HUES64 (cell line): Measurements from ENCODE around the gene SKIC2.
"Not testable (repeated sequence)": the region's sequence is repeated elsewhere in the genome, so short reads cannot be mapped to it uniquely, and the experiment has no call there.

ENCODE experiments used
- H3K27ac ChIP-seq: 2 replicates; pipeline ENCODE4 v1.7.0; 2013; ENCODE audit warnings: low read depth, low read length, inconsistent platforms
- H3K27me3 ChIP-seq: 2 replicates; pipeline ENCODE4 v1.6.1; 2013; ENCODE audit warnings: mild to moderate bottlenecking, low read length; ENCODE audit not compliant: insufficient read depth
- H3K36me3 ChIP-seq: 2 replicates; pipeline ENCODE4 v1.6.1; 2013; ENCODE audit warnings: mild to moderate bottlenecking, low read length; ENCODE audit not compliant: insufficient read depth
- H3K4me1 ChIP-seq: 2 replicates; pipeline ENCODE4 v1.6.1; 2013; ENCODE audit warnings: mild to moderate bottlenecking, low read length, moderate library complexity; ENCODE audit not compliant: insufficient read depth
- H3K4me3 ChIP-seq: 2 replicates; pipeline ENCODE4 v1.5.1; 2013; ENCODE audit warnings: mild to moderate bottlenecking, low read length, moderate library complexity
- H3K9ac ChIP-seq: 2 replicates; pipeline ENCODE4 v1.6.1; 2013; ENCODE audit warnings: mild to moderate bottlenecking, low read depth, low read length
- H3K9me3 ChIP-seq: 2 replicates; pipeline ENCODE4 v1.6.1; 2013; ENCODE audit warnings: low read depth, low read length; ENCODE audit not compliant: insufficient read depth
- WGBS: fragments of 150-250, 120-280 bp; methylation state at CpG from one replicate; pipeline ENCODE4 v1.1.7; 2013; ENCODE audit warnings: missing lambda C conversion rate; 5-methylcytosine and 5-hydroxymethylcytosine counted together

The SKIC2 gene

DNA sequence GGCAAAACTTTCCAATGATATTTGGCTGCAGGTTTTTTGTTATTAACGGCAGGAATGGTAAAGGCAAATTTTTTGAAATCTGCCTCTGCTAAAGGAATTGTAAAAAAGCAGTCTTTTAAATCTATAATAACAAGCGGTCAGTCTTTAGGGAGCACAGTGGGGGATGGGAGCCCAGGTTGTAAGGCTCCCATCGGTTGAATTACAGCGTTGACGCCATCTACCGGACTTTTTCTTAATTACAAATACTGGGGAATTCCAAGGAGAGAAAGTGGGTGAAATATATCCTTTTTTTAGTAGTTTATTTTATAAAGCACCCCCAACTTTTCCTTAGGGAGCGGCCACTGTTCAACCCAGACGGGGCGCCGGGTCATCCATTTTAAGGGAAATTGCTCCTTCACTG is 30.4 kb downstream of the SKIC2 start:
- not testable (repeated sequence) for H3K36me3 ChIP-seq, H3K9ac ChIP-seq, H3K27me3 ChIP-seq, H3K27ac ChIP-seq, H3K4me3 ChIP-seq, H3K4me1 ChIP-seq, H3K9me3 ChIP-seq
- no CpG with 5 or more reads among the region's 10 CpGs for WGBS

DNA sequence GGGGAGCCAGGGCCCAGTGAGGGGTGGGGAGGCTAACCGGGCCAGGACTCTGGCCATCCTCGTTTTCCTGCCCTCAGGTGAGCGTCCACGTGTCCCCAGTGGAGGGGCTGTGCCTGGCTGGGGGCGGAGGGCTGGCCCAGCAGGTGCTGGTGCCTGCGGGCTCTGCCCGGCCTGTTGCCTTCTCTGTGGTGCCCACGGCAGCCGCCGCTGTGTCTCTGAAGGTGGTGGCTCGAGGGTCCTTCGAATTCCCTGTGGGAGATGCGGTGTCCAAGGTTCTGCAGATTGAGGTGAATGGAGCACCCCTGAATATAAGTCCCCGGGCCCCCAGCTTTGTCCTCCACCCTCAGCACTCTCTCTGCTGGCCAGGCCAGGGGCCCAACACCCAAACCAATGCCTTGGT is 35.4 kb downstream of the SKIC2 start:
- H3K9ac ChIP-seq, H3K4me3 ChIP-seq, H3K36me3 ChIP-seq, H3K27me3 ChIP-seq, H3K4me1 ChIP-seq, H3K9me3 ChIP-seq, H3K27ac ChIP-seq: not testable (repeated sequence)
- 89% methylated on average over 6 of the region's 14 CpGs for WGBS

DNA sequence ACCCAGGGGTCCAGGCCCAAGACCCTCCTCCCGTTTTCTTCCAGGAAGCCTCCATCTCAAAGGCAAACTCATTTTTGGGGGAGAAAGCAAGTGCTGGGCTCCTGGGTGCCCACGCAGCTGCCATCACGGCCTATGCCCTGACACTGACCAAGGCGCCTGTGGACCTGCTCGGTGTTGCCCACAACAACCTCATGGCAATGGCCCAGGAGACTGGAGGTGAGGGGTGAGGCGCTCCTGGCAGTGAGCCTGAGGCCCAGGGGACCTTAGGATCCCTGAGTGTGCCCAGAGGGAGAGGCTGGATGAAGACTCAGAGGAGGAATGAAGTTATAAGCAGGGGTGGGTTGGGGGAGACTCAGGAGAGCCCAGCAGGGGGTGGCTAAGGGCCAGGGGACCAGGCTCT is 37.4 kb downstream of the SKIC2 start:
- WGBS, result 97% methylated on average over 5 of the region's 6 CpGs
- not testable (repeated sequence) for H3K9ac ChIP-seq, H3K36me3 ChIP-seq, H3K4me3 ChIP-seq, H3K27ac ChIP-seq, H3K27me3 ChIP-seq, H3K9me3 ChIP-seq, H3K4me1 ChIP-seq

DNA sequence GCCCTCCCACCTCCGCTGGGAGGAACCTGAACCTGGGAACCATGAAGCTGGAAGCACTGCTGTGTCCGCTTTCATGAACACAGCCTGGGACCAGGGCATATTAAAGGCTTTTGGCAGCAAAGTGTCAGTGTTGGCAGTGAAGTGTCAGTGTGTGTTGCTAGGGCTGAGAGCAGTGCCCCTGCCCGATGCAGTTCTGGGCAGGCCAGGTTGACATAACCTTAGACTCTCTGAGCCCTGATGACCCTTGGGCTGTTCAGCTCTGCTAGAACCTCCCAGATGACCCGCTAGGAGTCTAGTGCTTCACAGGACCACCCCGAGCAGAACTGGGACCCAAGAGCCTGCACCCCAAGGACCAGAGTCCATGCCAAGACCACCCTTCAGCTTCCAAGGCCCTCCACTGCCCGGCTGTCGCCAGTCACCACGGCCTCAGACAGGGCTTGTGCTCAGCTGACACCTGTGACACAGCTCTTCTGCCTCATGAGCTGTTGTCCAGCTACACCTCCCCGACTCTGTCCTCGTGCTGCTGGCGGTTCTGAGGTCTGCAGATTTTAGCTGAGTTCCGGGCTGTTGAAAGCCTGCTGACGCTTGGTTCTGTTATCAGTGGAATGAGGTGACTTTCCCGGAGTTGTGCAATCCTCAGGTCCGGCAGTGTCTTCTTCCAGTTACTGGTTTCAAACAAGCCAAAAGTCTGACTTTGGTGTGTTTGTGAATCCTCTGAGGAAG is 43.7 kb downstream of the SKIC2 start:
- H3K9ac ChIP-seq, H3K27ac ChIP-seq, H3K4me1 ChIP-seq, H3K9me3 ChIP-seq, H3K4me3 ChIP-seq, H3K27me3 ChIP-seq, H3K36me3 ChIP-seq: not testable (repeated sequence)
- no CpG with 5 or more reads among the region's 15 CpGs for WGBS

DNA sequence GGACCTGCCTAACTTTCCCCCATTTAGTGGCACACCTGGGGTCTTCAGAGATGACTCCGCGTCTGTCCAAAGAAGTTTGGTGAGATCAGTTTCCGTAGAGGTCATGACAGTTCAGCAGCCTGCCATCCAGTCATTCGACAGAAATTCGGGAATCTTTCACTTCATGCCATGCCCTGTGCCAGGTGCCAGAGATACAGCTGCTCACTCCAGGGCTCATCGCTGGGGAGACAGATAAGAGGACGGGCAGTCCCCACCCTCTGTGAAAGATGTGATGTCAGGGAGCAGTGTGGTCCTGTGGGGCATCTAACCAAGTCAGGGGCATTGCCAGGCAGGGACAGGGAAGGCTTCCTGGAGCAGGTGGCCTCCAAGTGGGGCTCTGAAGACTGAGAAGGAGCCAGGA is 44.3 kb downstream of the SKIC2 start:
- H3K9me3 ChIP-seq, H3K27ac ChIP-seq, H3K4me3 ChIP-seq, H3K9ac ChIP-seq, H3K27me3 ChIP-seq, H3K4me1 ChIP-seq, H3K36me3 ChIP-seq: not testable (repeated sequence)
- no CpG with 5 or more reads among the region's 7 CpGs for WGBS

DNA sequence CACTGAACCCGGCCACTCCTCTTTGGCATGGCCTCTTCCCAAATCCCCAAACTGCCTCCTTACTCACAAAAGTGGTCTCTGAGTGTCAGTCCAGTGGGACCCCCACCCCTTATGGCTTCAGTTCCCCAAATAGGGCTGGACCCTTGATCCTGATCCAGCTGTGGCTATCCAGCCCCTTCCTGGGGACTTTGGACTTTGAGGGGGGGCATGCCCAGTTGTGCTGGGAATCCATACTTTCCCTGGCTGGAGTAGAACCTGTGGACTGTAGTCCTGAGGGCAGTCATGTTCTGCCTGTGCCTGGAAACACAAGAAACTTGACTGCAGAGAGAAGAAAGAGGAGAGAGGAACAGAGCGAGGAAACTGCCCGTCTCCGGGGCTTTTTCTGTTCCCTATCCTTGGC is 45.4 kb downstream of the SKIC2 start:
- not testable (repeated sequence) for H3K9ac ChIP-seq, H3K27ac ChIP-seq

DNA sequence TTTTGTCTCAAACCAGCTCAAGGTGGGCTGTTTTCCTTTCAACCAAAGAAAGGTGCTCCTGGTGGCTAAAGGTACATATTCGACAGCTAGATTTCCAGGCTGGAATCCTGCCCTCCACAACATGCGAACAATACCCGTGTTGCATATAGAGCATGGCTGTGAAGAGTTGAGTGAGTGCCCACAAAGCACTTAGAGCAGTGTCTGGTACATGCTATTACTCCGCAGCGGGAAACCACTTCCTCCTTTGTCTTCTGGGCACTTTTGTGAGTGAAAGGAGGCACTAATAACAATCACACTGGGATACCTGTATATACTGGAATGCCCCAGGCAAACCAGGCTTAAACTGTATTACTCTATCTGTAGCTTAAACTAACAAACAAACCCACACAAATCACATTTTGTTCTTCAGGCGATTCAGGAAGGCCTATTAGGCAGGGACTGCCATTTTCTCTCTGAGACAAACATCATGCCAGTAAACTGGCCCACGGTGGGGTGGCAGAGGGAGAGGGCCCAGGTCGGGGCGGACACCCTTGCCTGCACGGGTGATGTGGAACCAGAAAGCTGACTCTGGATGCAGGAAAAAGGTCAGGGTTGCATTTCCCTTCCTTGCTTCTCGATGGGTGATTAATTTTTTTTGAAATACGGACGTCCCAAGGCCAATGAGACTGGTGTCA is 46.0 kb downstream of the SKIC2 start:
- H3K36me3 ChIP-seq, H3K4me3 ChIP-seq, H3K27me3 ChIP-seq, H3K27ac ChIP-seq, H3K9me3 ChIP-seq, H3K9ac ChIP-seq, H3K4me1 ChIP-seq: not testable (repeated sequence)
- 89% methylated on average over 8 of the region's 13 CpGs for WGBS

More for the DNA sequence above, 45.4 kb downstream of the SKIC2 start:
- 93% methylated on average over 4 of the region's 4 CpGs for WGBS
- H3K4me1 ChIP-seq, H3K27me3 ChIP-seq, H3K9me3 ChIP-seq, H3K4me3 ChIP-seq, H3K36me3 ChIP-seq: not testable (repeated sequence)

DNA sequence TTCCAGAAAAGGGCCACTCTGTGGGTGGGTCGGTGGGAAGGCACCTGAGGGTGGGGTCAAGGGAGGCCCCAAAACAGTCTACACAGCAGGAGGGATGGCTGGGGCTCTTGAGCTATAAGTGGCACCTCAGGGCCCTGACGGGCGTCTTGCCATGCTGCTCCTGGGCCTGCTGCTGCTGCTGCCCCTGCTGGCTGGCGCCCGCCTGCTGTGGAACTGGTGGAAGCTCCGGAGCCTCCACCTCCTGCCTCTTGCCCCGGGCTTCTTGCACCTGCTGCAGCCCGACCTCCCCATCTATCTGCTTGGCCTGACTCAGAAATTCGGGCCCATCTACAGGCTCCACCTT is 46.5 kb downstream of the SKIC2 start:
- not testable (repeated sequence) for H3K27ac ChIP-seq, H3K9ac ChIP-seq, H3K9me3 ChIP-seq, H3K4me3 ChIP-seq, H3K36me3 ChIP-seq, H3K4me1 ChIP-seq, H3K27me3 ChIP-seq
- WGBS, result 90% methylated on average over 6 of the region's 9 CpGs

DNA sequence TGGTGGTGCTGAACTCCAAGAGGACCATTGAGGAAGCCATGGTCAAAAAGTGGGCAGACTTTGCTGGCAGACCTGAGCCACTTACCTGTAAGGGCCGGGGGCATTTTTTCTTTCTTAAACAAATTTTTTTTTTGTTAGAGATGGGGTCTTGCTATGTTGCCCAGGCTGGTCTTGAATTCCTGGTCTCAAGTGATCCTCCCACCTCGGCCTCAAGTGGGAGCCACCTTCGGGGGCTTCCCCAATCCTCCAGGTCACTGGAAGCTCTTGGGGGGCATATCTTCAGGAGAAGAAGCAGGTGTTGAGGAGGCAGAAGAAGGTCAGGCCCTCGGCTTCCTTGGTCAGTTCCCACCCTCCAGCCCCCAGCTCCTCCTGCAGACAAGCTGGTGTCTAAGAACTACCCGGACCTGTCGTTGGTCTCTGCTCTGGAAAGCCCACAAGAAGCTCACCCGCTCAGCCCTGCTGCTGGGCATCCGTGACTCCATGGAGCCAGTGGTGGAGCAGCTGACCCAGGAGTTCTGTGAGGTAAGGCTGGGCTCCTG is 47.1 kb downstream of the SKIC2 start:
- 93% methylated on average over 6 of the region's 8 CpGs for WGBS
- not testable (repeated sequence) for H3K36me3 ChIP-seq, H3K4me3 ChIP-seq, H3K9ac ChIP-seq, H3K4me1 ChIP-seq, H3K27ac ChIP-seq, H3K9me3 ChIP-seq, H3K27me3 ChIP-seq

DNA sequence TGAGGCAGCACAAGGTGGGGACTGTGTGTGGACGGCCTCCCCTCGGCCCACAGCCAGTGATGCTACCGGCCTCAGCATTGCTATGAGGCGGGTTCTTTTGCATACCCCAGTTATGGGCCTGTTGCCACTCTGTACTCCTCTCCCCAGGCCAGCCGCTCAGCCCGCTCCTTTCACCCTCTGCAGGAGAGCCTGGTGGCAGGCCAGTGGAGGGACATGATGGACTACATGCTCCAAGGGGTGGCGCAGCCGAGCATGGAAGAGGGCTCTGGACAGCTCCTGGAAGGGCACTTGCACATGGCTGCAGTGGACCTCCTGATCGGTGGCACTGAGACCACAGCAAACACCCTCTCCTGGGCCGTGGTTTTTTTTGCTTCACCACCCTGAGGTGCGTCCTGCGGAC is 48.1 kb downstream of the SKIC2 start:
- H3K4me1 ChIP-seq, H3K27ac ChIP-seq, H3K4me3 ChIP-seq, H3K9ac ChIP-seq, H3K9me3 ChIP-seq, H3K36me3 ChIP-seq, H3K27me3 ChIP-seq: not testable (repeated sequence)
- 88% methylated on average over 11 of the region's 12 CpGs for WGBS

DNA sequence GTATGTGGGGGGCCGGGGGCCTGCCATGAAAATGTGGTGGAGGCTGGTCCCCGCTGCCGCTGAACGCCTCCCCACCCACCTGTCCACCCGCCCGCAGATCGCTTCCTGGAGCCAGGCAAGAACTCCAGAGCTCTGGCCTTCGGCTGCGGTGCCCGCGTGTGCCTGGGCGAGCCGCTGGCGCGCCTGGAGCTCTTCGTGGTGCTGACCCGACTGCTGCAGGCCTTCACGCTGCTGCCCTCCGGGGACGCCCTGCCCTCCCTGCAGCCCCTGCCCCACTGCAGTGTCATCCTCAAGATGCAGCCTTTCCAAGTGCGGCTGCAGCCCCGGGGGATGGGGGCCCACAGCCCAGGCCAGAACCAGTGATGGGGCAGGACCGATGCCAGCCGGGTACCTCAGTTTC is 49.1 kb downstream of the SKIC2 start:
- no CpG with 5 or more reads among the region's 24 CpGs for WGBS
- H3K9me3 ChIP-seq, H3K4me1 ChIP-seq, H3K36me3 ChIP-seq, H3K9ac ChIP-seq, H3K27me3 ChIP-seq, H3K4me3 ChIP-seq, H3K27ac ChIP-seq: not testable (repeated sequence)

DNA sequence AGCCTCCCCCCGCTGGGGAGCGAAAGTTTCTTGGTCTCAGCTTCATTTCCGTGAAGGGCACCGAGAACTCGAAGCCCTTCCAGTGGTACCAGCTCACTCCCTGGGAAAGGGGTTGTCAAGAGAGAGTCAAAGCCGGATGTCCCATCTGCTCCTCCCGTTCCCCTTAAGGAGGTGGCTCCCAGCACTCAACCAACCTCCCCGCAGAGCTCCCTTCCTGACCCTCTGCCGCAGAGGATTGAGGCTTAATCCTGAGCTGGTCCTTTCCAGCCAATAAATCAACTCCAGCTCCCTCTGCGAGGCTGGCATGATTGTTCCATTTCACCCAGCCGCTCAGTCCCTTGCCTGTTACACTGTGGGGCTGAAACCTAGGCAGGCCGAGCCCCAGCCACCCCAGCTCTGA is 49.6 kb downstream of the SKIC2 start:
- not testable (repeated sequence) for H3K4me1 ChIP-seq, H3K27ac ChIP-seq, H3K36me3 ChIP-seq, H3K9me3 ChIP-seq, H3K4me3 ChIP-seq, H3K9ac ChIP-seq, H3K27me3 ChIP-seq
- 80% methylated on average over 6 of the region's 12 CpGs for WGBS
